GM12892 (cell line): Measurements from ENCODE around the gene ZNRF3.

Experiments used
- POLR2A ChIP-seq: IDR thresholded peaks from 2 replicates; pipeline ENCODE4 v1.6.1; 2011; ENCODE audit warnings: low read depth, low read length, control low read depth
- POLR2AphosphoS5 ChIP-seq: IDR thresholded peaks from 2 replicates; pipeline ENCODE4 v1.6.1; 2011; ENCODE audit warnings: low read depth, low read length, control low read depth

DNA sequence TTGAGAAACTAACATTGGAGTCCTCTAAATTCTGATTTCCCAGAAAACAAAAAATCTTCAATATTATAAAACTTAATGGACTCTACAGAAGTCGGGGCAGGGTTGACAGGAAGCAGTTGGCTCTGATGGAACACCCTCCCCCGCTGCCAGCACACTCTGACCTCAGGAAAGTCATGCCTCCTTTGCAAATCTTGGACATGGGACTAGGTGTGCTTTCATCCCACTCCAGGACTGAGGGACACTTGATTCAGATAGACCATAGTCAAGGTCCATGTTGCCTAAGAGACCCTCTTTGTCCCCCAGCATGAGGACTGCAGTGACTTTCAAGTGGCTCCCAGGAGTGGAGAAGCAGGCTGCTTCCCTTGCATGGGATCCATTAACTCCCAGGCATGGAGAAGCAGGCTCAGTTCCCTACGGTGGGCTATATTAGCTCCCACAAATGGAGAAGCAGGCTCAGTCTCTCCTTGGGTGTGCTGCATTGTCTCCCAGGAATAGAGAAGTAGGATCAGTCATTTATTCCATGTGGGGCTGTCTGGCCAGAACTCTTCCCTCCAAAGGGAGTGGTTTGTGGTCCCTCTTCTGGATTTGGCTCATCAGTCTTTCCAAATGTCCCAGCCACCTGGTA lies 139.9 kb downstream of the ZNRF3 start:
- TF ChIP-seq POLR2AphosphoS5 (no peak), POLR2A (no peak)
